ENCODE measurements around the gene COX14. TPM values are rescaled to one million over a fixed set of nuclear protein-coding genes. Genes with fewer than 3 reads are reported as not detected.

Gene COX14
- polyA plus RNA-seq (62.5 to 139 TPM (median 96.6 TPM) in 3 replicates), polyA minus RNA-seq (23.4 to 37.7 TPM (median 28.3 TPM) in 3 replicates)
- polyA plus RNA-seq (2011; ENCODE audit: low read depth) = 22.4 TPM
- polyA plus RNA-seq (2011; cell fraction: cytosol; rRNA removed) = 83.8 and 104 TPM in 2 replicates
- 26.9 and 31.3 TPM in 2 replicates for polyA plus RNA-seq (2011; cell fraction: nucleus; rRNA removed)
- 60.2 and 62.7 TPM in 2 replicates for polyA plus RNA-seq (2012; ENCODE audit: low replicate concordance)
- polyA minus RNA-seq (2011; cell fraction: cytosol; rRNA and poly(A)+ RNA removed) = 16.7 TPM
- polyA minus RNA-seq (2011; cell fraction: nucleus; rRNA and poly(A)+ RNA removed) = 8.2 and 16.4 TPM in 2 replicates

- dilution Hi-C loops (cut with MboI; ENCODE audit: extremely low pct_ligation_motif_present, low sequenced_read_pairs) = no loop called here
- Histone ChIP-seq H3K9me1 (ENCODE audit: control insufficient read depth, extremely low read depth, insufficient read depth, low read length) (no peaks in the 10 kb centered on the region), H3K4me1 (ENCODE audit: control insufficient read depth, extremely low read depth, insufficient read depth, low read length) (peaks cover 20% of the 10 kb centered on the region), H3K4me3 (ENCODE audit: control insufficient read depth in 2 of 3, extremely low read depth in 1 of 3, insufficient read depth in 2 of 3, low read depth in 1 of 3, low read length in 3 of 3) (peak within 1 kb of the TSS; percentile 83 to 99 (median 98)), H3K36me3 (ENCODE audit: control insufficient read depth in 2 of 2, extremely low read depth in 1 of 2, insufficient read depth in 2 of 2, low read length in 2 of 2) (peaks cover 0 to 2% of the 10 kb centered on the region in 2 experiments), H3K27ac (ENCODE audit: control insufficient read depth, insufficient read depth, low read length) (peak within 1 kb of the TSS; percentile 82), H3K9ac (ENCODE audit: control insufficient read depth, extremely low read depth, insufficient read depth, low read length) (peak within 1 kb of the TSS; percentile 92), H3K79me2 (ENCODE audit: control insufficient read depth, insufficient read depth, low read length) (peaks cover 37% of the 10 kb centered on the region), H2AFZ (ENCODE audit: control insufficient read depth, low read length) (peak within 1 kb of the TSS; percentile 97), H4K20me1 (ENCODE audit: control insufficient read depth, extremely low read depth, insufficient read depth, low read length) (no peaks in the 10 kb centered on the region), H3K9me3 (ENCODE audit: control insufficient read depth, low read depth, low read length) (no peaks in the 10 kb centered on the region), H3K27me3 (ENCODE audit: control insufficient read depth, extremely low read depth, insufficient read depth, low read length) (no peaks in the 10 kb centered on the region), H3K4me2 (ENCODE audit: control insufficient read depth, extremely low read depth, insufficient read depth, low read depth, low read length) (peak within 1 kb of the TSS; percentile 84)
- TF ChIP-seq EZH2 (IDR thresholded peaks at IDR 0.05; ENCODE audit: low read length) (no peak), CTCF (optimal IDR thresholded peaks at IDR 0.05 in 1 of 3, IDR thresholded peaks at IDR 0.05 in 1 of 3, conservative IDR thresholded peaks at IDR 0.05 in 1 of 3; ENCODE audit: extremely low read depth in 1 of 3, insufficient read depth in 2 of 3, low read length in 3 of 3) (peak in 2 of 3 experiments; percentile 90 to 97)
- DNase-seq (ENCODE audit: low read depth, low spot score) (peak; percentile 93), FAIRE-seq (peak; percentile 79)
Measured at GRCh38 chr12:50111693-50112455, at the start of gene COX14. COX14 (plus strand) TSS chr12:50112236; CDS start chr12:50120044, 7,808 bp downstream.

GRCh38 chr12:50062728-50063460 is 49.1 kb upstream of the COX14 start:
- no peak for FAIRE-seq
- TF ChIP-seq EZH2 (IDR thresholded peaks at IDR 0.05; ENCODE audit: low read length) = no peak
- TF ChIP-seq CTCF (optimal IDR thresholded peaks at IDR 0.05 in 1 of 3, IDR thresholded peaks at IDR 0.05 in 1 of 3, conservative IDR thresholded peaks at IDR 0.05 in 1 of 3; ENCODE audit: extremely low read depth in 1 of 3, insufficient read depth in 2 of 3, low read length in 3 of 3) = no peak
- peaks cover 0 to 1% of the 10 kb centered on the region in 2 experiments for H3K36me3 ChIP-seq (ENCODE audit: control insufficient read depth in 2 of 2, extremely low read depth in 1 of 2, insufficient read depth in 2 of 2, low read length in 2 of 2)
- dilution Hi-C loops (cut with MboI; ENCODE audit: extremely low pct_ligation_motif_present, low sequenced_read_pairs) = loop anchor here (10.0 to 25.0 kb wide), 2 partner anchors 58 to 201 kb away; no protein-coding TSS in a partner anchor
- H3K4me2 ChIP-seq (ENCODE audit: control insufficient read depth, extremely low read depth, insufficient read depth, low read depth, low read length) = no peak overlapping the region
- no peaks in the 10 kb centered on the region for H3K79me2 ChIP-seq (ENCODE audit: control insufficient read depth, insufficient read depth, low read length)
- no peak overlapping the region for H3K4me3 ChIP-seq (ENCODE audit: control insufficient read depth in 2 of 3, extremely low read depth in 1 of 3, insufficient read depth in 2 of 3, low read depth in 1 of 3, low read length in 3 of 3)
- no peak overlapping the region for H3K9ac ChIP-seq (ENCODE audit: control insufficient read depth, extremely low read depth, insufficient read depth, low read length)
- no peaks in the 10 kb centered on the region for H3K9me1 ChIP-seq (ENCODE audit: control insufficient read depth, extremely low read depth, insufficient read depth, low read length)
- H3K27ac ChIP-seq (ENCODE audit: control insufficient read depth, insufficient read depth, low read length) = no peak overlapping the region
- no peak for DNase-seq (ENCODE audit: low read depth, low spot score)
- no peaks in the 10 kb centered on the region for H4K20me1 ChIP-seq (ENCODE audit: control insufficient read depth, extremely low read depth, insufficient read depth, low read length)
- H2AFZ ChIP-seq (ENCODE audit: control insufficient read depth, low read length) = no peak overlapping the region
- peaks cover 8% of the 10 kb centered on the region for H3K4me1 ChIP-seq (ENCODE audit: control insufficient read depth, extremely low read depth, insufficient read depth, low read length)
- no peaks in the 10 kb centered on the region for H3K27me3 ChIP-seq (ENCODE audit: control insufficient read depth, extremely low read depth, insufficient read depth, low read length)
- H3K9me3 ChIP-seq (ENCODE audit: control insufficient read depth, low read depth, low read length) = no peaks in the 10 kb centered on the region
